GM23338 (cell line): ENCODE results near the gene H1-8. TPM values are rescaled to one million over a fixed set of nuclear protein-coding genes. Genes with fewer than 3 reads are reported as not detected.
A peak's percentile ranks its signal among the peaks of the same experiment; 100 is the strongest.

Source experiments
- ATAC-seq: fragments of 200-7000 bp; cut with Tn5 transposase; 3 replicates; pipeline ENCODE4 v1.9.1; 2020
- DNase-seq: peaks from one replicate; pipeline ENCODE4 v3.0.0-alpha.2; 2015; ENCODE audit warnings: low spot score
- H2AFZ ChIP-seq: fragments of 200-600 bp; sonication (generic); 2 replicates; pipeline ENCODE4 v1.8.0; 2016; ENCODE audit warnings: antibody characterized with exemption, mild to moderate bottlenecking, moderate library complexity
- H3F3A ChIP-seq: fragments of 200-600 bp; sonication (generic); replicated peaks from 2 replicates; pipeline ENCODE4 v1.8.0; 2017; ENCODE audit warnings: antibody characterized with exemption, mixed run types, low read depth
- H3K27ac ChIP-seq: fragments of 200-600 bp; sonication (generic); 2 replicates; pipeline ENCODE4 v1.6.1; 2016; ENCODE audit warnings: low read depth
- H3K27me3 ChIP-seq: fragments of 200-600 bp; sonication (generic); 2 replicates; pipeline ENCODE4 v1.8.0; 2016; ENCODE audit warnings: mild to moderate bottlenecking, mixed run types, moderate library complexity; ENCODE audit not compliant: insufficient read depth
- H3K36me3 ChIP-seq: fragments of 200-600 bp; sonication (generic); 2 replicates; pipeline ENCODE4 v1.8.0; 2016; ENCODE audit warnings: mild to moderate bottlenecking; ENCODE audit not compliant: insufficient read depth
- H3K4me1 ChIP-seq: fragments of 200-600 bp; sonication (generic); 2 replicates; pipeline ENCODE4 v1.8.0; 2016; ENCODE audit warnings: mild to moderate bottlenecking, moderate library complexity; ENCODE audit not compliant: insufficient read depth
- H3K4me2 ChIP-seq: fragments of 200-600 bp; sonication (generic); 2 replicates; pipeline ENCODE4 v1.7.1; 2017; ENCODE audit warnings: mixed run types
- H3K4me3 ChIP-seq: fragments of 200-600 bp; sonication (generic); 2 replicates; pipeline ENCODE4 v1.6.1; 2016; ENCODE audit warnings: mixed run types
- H3K79me2 ChIP-seq: fragments of 200-600 bp; sonication (generic); replicated peaks from 2 replicates; pipeline ENCODE4 v1.8.0; 2017; ENCODE audit warnings: mild to moderate bottlenecking; ENCODE audit not compliant: insufficient read depth
- H3K9me2 ChIP-seq: fragments of 200-600 bp; sonication (generic); 2 replicates; pipeline ENCODE4 v1.8.0; 2017; ENCODE audit not compliant: insufficient read depth
- H4K20me1 ChIP-seq: fragments of 200-600 bp; sonication (generic); replicated peaks from 2 replicates; pipeline ENCODE4 v1.8.0; 2017; ENCODE audit warnings: mild to moderate bottlenecking; ENCODE audit not compliant: insufficient read depth
- H3K27ac Mint-ChIP-seq: 2 replicates; pipeline ENCODE4 v1.8.0; 2020; ENCODE audit warnings: inconsistent platforms, mild to moderate bottlenecking, moderate library complexity, mixed read lengths
- H3K27me3 Mint-ChIP-seq: 3 replicates; pipeline ENCODE4 v1.8.0; 2022; ENCODE audit warnings: low read depth, mild to moderate bottlenecking, moderate library complexity, mixed read lengths, inconsistent platforms; ENCODE audit not compliant: insufficient read depth, poor library complexity
- H3K36me3 Mint-ChIP-seq: 3 replicates; pipeline ENCODE4 v1.8.0; 2021; ENCODE audit warnings: low read depth, mild to moderate bottlenecking, inconsistent platforms, moderate library complexity, mixed read lengths
- H3K4me1 Mint-ChIP-seq: 3 replicates; pipeline ENCODE4 v1.8.0; 2020; ENCODE audit warnings: mild to moderate bottlenecking, inconsistent platforms, mixed read lengths
- H3K4me3 Mint-ChIP-seq: 3 replicates; pipeline ENCODE4 v1.8.0; 2021; ENCODE audit warnings: moderate library complexity, mild to moderate bottlenecking, inconsistent platforms, mixed read lengths
- H3K9me3 Mint-ChIP-seq: 3 replicates; pipeline ENCODE4 v1.8.0; 2020; ENCODE audit warnings: moderate library complexity, mild to moderate bottlenecking, inconsistent platforms, mixed read lengths
- ETS1 ChIP-seq: IDR thresholded peaks from 2 replicates; pipeline ENCODE4 v1.6.1; 2016; ENCODE audit warnings: antibody characterized with exemption
- EZH2 ChIP-seq: fragments of 200-600 bp; sonication (generic); IDR thresholded peaks from one replicate; pipeline ENCODE4 v1.8.0; 2017; ENCODE audit warnings: antibody characterized with exemption, mild to moderate bottlenecking, low read depth; ENCODE audit not compliant: unreplicated experiment
- EZH2phosphoT487 ChIP-seq: fragments of 200-600 bp; sonication (generic); IDR thresholded peaks from one replicate; pipeline ENCODE4 v1.8.1; 2018; ENCODE audit warnings: antibody characterized with exemption; ENCODE audit not compliant: unreplicated experiment
- POLR2AphosphoS5 ChIP-seq: IDR thresholded peaks from 2 replicates; pipeline ENCODE4 v1.6.1; 2016; ENCODE audit warnings: antibody characterized with exemption, low read depth
- ZNF331 ChIP-seq: fragments of 250-450 bp; sonication (Bioruptor Pico); IDR thresholded peaks from 2 replicates; pipeline ENCODE4 v1.5.0; 2020; ENCODE audit warnings: low read depth, mild to moderate bottlenecking, moderate library complexity
- polyA plus RNA-seq: library from polyadenylated mRNA; unstranded; fragments of >200 nt; fragmentation: Nextera tagmentation; extraction: Ambion mirVana; gene quantifications from 2 replicates; pipeline ENCODE4 v1.2.1, GENCODE V29; 2016
- total RNA-seq: library from RNA; depleted of rRNA; stranded (reverse); fragments of >200 nt; shearing (Covaris generic); gene quantifications from 2 replicates; pipeline ENCODE4 v1.2.3, GENCODE V29; 2014
- TF ChIP-seq, protein P1 (sequence below), 2 experiments: fragments of 200-600 bp in 1 of 2; sonication (generic) in 1 of 2; conservative IDR thresholded peaks; 2 replicates each; pipeline versions ENCODE4 v1.5.1 to v1.6.1; 2016 to 2017; ENCODE audit warnings: antibody characterized with exemption in 2 of 2, low read depth in 2 of 2, mild to moderate bottlenecking in 2 of 2, moderate library complexity in 1 of 2
- TF ChIP-seq, protein P2 (sequence below): IDR thresholded peaks from one replicate; pipeline ENCODE4 v1.6.1; 2018; ENCODE audit warnings: antibody characterized with exemption; ENCODE audit not compliant: unreplicated experiment

Gene H1-8
- total and polyA plus RNA-seq, 2 experiments from 2014 or later = not detected

DNA sequence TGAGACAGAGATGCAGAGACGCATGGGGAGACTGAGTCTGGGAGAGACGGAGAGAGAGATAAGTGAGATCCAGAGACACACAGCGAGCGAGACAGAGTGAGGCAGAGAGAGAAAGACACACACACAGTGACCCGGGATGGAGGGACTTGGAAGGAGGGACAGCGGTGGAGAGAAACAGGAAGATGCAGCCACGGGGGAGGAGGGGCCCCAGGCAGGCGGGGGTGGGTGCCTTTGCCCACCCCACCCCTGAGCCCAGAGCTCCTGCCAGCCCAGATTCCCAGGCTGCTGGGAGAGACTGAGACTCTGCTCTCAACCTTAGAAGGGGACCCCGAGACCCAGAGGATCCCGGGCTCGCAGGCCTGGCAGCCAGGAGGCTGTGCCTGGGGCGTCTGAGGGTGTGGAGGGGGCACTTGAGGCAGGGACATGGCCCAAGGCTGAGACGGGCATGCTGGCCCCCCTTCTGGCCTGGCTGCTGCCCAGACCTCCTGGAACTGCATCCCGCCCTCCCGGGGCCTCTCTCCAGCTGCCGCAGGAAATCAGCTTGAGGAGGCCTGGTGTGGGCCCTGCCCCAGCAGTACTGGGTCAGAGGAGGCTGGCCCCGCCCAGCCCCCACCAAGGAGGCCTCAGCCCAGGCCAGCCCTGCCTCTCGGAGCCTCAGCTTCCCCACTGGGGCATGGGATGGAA lies 18.1 kb downstream of the H1-8 start:
- no peaks in the 10 kb centered on the region for H3F3A ChIP-seq
- peaks cover 12% of the 10 kb centered on the region for H3K27me3 Mint-ChIP-seq
- H3K27me3 ChIP-seq = no peaks in the 10 kb centered on the region
- DNase-seq (no peak), ATAC-seq (peak; percentile 18)
- no peak overlapping the region for H3K27ac ChIP-seq
- H3K27ac Mint-ChIP-seq = no peak overlapping the region
- peaks cover 25% of the 10 kb centered on the region for H3K4me1 Mint-ChIP-seq
- TF ChIP-seq ETS1 (no peak), EZH2 (no peak), EZH2phosphoT487 (no peak), ZNF331 (no peak), POLR2AphosphoS5 (no peak)
- TF ChIP-seq, protein P1, sequence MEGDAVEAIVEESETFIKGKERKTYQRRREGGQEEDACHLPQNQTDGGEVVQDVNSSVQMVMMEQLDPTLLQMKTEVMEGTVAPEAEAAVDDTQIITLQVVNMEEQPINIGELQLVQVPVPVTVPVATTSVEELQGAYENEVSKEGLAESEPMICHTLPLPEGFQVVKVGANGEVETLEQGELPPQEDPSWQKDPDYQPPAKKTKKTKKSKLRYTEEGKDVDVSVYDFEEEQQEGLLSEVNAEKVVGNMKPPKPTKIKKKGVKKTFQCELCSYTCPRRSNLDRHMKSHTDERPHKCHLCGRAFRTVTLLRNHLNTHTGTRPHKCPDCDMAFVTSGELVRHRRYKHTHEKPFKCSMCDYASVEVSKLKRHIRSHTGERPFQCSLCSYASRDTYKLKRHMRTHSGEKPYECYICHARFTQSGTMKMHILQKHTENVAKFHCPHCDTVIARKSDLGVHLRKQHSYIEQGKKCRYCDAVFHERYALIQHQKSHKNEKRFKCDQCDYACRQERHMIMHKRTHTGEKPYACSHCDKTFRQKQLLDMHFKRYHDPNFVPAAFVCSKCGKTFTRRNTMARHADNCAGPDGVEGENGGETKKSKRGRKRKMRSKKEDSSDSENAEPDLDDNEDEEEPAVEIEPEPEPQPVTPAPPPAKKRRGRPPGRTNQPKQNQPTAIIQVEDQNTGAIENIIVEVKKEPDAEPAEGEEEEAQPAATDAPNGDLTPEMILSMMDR (conservative IDR thresholded peaks at IDR 0.05; ENCODE audit: low read depth in 2 of 2) = no peak
- TF ChIP-seq, protein P2, sequence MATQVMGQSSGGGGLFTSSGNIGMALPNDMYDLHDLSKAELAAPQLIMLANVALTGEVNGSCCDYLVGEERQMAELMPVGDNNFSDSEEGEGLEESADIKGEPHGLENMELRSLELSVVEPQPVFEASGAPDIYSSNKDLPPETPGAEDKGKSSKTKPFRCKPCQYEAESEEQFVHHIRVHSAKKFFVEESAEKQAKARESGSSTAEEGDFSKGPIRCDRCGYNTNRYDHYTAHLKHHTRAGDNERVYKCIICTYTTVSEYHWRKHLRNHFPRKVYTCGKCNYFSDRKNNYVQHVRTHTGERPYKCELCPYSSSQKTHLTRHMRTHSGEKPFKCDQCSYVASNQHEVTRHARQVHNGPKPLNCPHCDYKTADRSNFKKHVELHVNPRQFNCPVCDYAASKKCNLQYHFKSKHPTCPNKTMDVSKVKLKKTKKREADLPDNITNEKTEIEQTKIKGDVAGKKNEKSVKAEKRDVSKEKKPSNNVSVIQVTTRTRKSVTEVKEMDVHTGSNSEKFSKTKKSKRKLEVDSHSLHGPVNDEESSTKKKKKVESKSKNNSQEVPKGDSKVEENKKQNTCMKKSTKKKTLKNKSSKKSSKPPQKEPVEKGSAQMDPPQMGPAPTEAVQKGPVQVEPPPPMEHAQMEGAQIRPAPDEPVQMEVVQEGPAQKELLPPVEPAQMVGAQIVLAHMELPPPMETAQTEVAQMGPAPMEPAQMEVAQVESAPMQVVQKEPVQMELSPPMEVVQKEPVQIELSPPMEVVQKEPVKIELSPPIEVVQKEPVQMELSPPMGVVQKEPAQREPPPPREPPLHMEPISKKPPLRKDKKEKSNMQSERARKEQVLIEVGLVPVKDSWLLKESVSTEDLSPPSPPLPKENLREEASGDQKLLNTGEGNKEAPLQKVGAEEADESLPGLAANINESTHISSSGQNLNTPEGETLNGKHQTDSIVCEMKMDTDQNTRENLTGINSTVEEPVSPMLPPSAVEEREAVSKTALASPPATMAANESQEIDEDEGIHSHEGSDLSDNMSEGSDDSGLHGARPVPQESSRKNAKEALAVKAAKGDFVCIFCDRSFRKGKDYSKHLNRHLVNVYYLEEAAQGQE = no peak
- no peak overlapping the region for H2AFZ ChIP-seq
- no peaks in the 10 kb centered on the region for H3K79me2 ChIP-seq
- no peaks in the 10 kb centered on the region for H3K9me2 ChIP-seq
- H3K36me3 ChIP-seq = no peaks in the 10 kb centered on the region
- peaks cover 4% of the 10 kb centered on the region; the same call in 1 of the 3 replicates for H3K36me3 Mint-ChIP-seq
- no peak overlapping the region for H3K4me3 ChIP-seq
- peak overlapping the region; percentile 1; the same call in 1 of the 3 replicates for H3K4me3 Mint-ChIP-seq
- H3K9me3 Mint-ChIP-seq = no peaks in the 10 kb centered on the region
- no peaks in the 10 kb centered on the region for H4K20me1 ChIP-seq
- peaks cover 11% of the 10 kb centered on the region; the same call in 1 of the 2 replicates for H3K4me1 ChIP-seq
- no peak overlapping the region for H3K4me2 ChIP-seq
